HepG2 (cell line): ENCODE results near the gene DCUN1D2. TPM values are rescaled to one million over a fixed set of nuclear protein-coding genes. Genes with fewer than 3 reads are reported as not detected.

Experiments used
- FOXK2 ChIP-seq: fragments of 450-650 bp; IDR thresholded peaks from 2 replicates; pipeline ENCODE4 v1.6.1; 2016
- HNF4G ChIP-seq, 2 experiments: sonication (generic) in 1 of 2; formaldehyde crosslinking in 1 of 2; IDR thresholded peaks; 2 replicates each; pipeline versions ENCODE4 v1.4.0 to v1.6.1; 2011 to 2020; ENCODE audit warnings: borderline replicate concordance in 2 of 2, low read depth in 2 of 2, mild to moderate bottlenecking in 2 of 2, low read length in 1 of 2, missing genetic modification reagents in 1 of 2, moderate library complexity in 1 of 2
- NFIC ChIP-seq: IDR thresholded peaks from 2 replicates; pipeline ENCODE4 v1.6.1; 2012; ENCODE audit warnings: mild to moderate bottlenecking, low read length, inconsistent platforms
- POGZ ChIP-seq: sonication (generic); formaldehyde crosslinking; IDR thresholded peaks from 2 replicates; pipeline ENCODE4 v1.4.0; 2020; ENCODE audit warnings: mild to moderate bottlenecking, missing genetic modification reagents
- POLR2A ChIP-seq, 2 experiments: IDR thresholded peaks; 2 replicates each; pipeline ENCODE4 v1.6.1; 2011; ENCODE audit warnings: low read depth in 2 of 2, low read length in 2 of 2, mild to moderate bottlenecking in 1 of 2, moderate library complexity in 1 of 2; ENCODE audit not compliant: insufficient read depth in 1 of 2
- SNRNP70 ChIP-seq: fragments of 200-400 bp; formaldehyde crosslinking; IDR thresholded peaks from 2 replicates; pipeline ENCODE4 v1.6.1; 2017; ENCODE audit warnings: mild to moderate bottlenecking, low read depth, low read length, moderate library complexity
- ZBTB3 ChIP-seq: sonication (generic); formaldehyde crosslinking; IDR thresholded peaks from 2 replicates; pipeline ENCODE4 v1.4.0; 2020; ENCODE audit warnings: low read depth, mild to moderate bottlenecking, moderate library complexity, missing genetic modification reagents, borderline replicate concordance
- ZKSCAN5 ChIP-seq: sonication (generic); formaldehyde crosslinking; IDR thresholded peaks from 2 replicates; pipeline ENCODE4 v1.5.1; 2020; ENCODE audit warnings: mild to moderate bottlenecking, missing genetic modification reagents
- ZNF3 ChIP-seq: IDR thresholded peaks from 2 replicates; pipeline ENCODE4 v1.7.0; 2017; ENCODE audit warnings: inconsistent platforms
- ZNF747 ChIP-seq: sonication (generic); formaldehyde crosslinking; IDR thresholded peaks from 2 replicates; pipeline ENCODE4 v1.8.1; 2023; ENCODE audit warnings: missing genetic modification reagents, mild to moderate bottlenecking, borderline replicate concordance
- ZNF780A ChIP-seq: sonication (generic); formaldehyde crosslinking; IDR thresholded peaks from 2 replicates; pipeline ENCODE4 v1.8.0; 2022; ENCODE audit warnings: mild to moderate bottlenecking, missing genetic modification reagents, moderate library complexity
- ZNF788 ChIP-seq: sonication (generic); formaldehyde crosslinking; IDR thresholded peaks from 2 replicates; pipeline ENCODE4 v1.5.0; 2020; ENCODE audit warnings: mild to moderate bottlenecking, missing genetic modification reagents, borderline replicate concordance
- polyA plus RNA-seq, 8 experiments: library from polyadenylated mRNA; depleted of rRNA in 3 of 8; stranded (reverse) in 7 of 8; unstranded in 1 of 8; fragments of >200 nt; fragmentation: Illumina TruSeq in 4 of 8; extraction: Trizol in 4 of 8; gene quantifications; 2 replicates each; pipeline versions ENCODE4 v1.2.1 to v1.2.3, GENCODE V29; 2011 to 2016; ENCODE audit warnings: low read depth in 4 of 8, missing spikeins in 1 of 8, mixed read lengths in 1 of 8; ENCODE audit not compliant: insufficient read depth in 1 of 8
- total RNA-seq, 5 experiments: library from RNA; depleted of rRNA; stranded (reverse); fragments of >200 nt; fragmentation: Illumina TruSeq; extraction: Trizol; gene quantifications; 2 replicates each; pipeline ENCODE4 v1.2.3, GENCODE V29; 2016; ENCODE audit warnings: low read depth in 1 of 5
- TF ChIP-seq, protein P1 (sequence below): sonication (generic); formaldehyde crosslinking; IDR thresholded peaks from 2 replicates; pipeline ENCODE4 v1.8.1; 2023; ENCODE audit warnings: mild to moderate bottlenecking, moderate library complexity, missing genetic modification reagents
- TF ChIP-seq, protein P2 (sequence below): sonication (generic); formaldehyde crosslinking; IDR thresholded peaks from 2 replicates; pipeline ENCODE4 v1.4.0; 2020; ENCODE audit warnings: missing genetic modification reagents
- TF ChIP-seq, protein P3 (sequence below): sonication (generic); formaldehyde crosslinking; IDR thresholded peaks from 2 replicates; pipeline ENCODE4 v1.5.0; 2020; ENCODE audit warnings: mild to moderate bottlenecking, missing genetic modification reagents, borderline replicate concordance
- TF ChIP-seq, protein P4 (sequence below): sonication (generic); formaldehyde crosslinking; IDR thresholded peaks from 2 replicates; pipeline ENCODE4 v1.4.0; 2020; ENCODE audit warnings: missing genetic modification reagents
- TF ChIP-seq, protein P5 (sequence below): sonication (generic); formaldehyde crosslinking; IDR thresholded peaks from 2 replicates; pipeline ENCODE4 v1.9.0; 2021; ENCODE audit warnings: missing genetic modification reagents, mild to moderate bottlenecking, borderline replicate concordance
- TF ChIP-seq, protein P6 (sequence below): sonication (generic); formaldehyde crosslinking; IDR thresholded peaks from 2 replicates; pipeline ENCODE4 v1.4.0; 2020; ENCODE audit warnings: low read depth, missing genetic modification reagents

Gene DCUN1D2
- total and polyA plus RNA-seq, 2 of the 13 experiments (the other 11 are each of a cell fraction or from before 2014, with no cell fraction given) = 9.1 to 9.6 TPM

DNA sequence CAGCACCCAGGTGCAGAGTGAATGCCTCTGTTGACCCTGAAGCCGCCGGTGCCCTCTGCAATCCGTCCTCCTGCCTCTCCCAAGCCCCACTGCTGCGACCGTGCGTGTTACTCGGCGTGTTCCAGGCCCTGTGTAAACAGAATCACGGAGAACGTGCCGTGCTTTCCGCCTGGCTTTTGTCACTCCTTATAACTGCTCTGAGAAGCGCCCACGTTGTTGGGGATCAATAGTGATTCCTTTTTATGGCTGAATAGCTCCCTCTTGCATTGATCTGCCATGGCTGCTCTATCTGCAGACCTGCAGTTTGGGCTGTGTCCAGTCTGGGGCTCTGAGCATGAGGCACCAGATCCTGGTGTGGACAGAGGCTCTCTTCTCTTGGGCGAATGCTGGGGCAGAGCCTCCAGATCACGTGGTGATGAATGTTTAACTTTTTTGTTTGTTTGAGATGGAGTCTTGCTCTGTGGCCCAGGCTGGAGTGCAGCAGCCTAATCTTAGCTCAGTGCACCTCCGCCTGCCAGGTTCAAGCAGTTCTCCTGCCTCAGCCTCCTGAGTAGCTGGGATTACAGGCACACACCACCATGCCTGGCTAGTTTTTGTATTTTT is 53.0 kb downstream of the DCUN1D2 start (continued):
- peak; percentile 69 to 72 for TF ChIP-seq POLR2A (IDR thresholded peaks at IDR 0.05; ENCODE audit: insufficient read depth in 1 of 2, low read depth in 2 of 2, low read length in 2 of 2)
- TF ChIP-seq, protein P1, sequence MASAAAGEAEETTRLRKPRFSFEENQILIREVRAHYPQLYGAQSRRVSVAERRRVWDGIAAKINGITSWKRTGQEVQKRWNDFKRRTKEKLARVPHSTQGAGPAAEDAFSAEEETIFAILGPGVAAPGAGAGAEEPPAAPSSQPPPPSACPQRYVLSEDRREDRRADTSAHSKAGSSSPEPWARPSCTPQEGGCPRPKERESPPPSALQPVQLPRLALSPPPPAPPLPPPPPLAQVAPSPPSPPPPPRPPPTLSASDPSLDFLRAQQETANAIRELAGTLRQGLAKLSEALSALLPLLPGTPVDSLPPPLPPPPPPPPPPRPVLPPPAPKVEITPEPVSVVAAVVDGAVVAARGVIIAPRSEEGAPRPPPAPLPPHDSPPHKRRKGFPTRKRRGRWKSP (CRISPR knock-in tag) = no peak
- TF ChIP-seq, protein P2, sequence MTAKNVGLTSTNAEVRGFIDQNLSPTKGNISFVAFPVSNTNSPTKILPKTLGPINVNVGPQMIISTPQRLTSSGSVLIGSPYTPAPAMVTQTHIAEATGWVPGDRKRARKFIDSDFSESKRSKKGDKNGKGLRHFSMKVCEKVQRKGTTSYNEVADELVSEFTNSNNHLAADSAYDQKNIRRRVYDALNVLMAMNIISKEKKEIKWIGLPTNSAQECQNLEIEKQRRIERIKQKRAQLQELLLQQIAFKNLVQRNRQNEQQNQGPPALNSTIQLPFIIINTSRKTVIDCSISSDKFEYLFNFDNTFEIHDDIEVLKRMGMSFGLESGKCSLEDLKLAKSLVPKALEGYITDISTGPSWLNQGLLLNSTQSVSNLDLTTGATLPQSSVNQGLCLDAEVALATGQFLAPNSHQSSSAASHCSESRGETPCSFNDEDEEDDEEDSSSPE (CRISPR knock-in tag) = peak; percentile 38; the same call in 1 of the 2 replicates
- no peak for TF ChIP-seq ZBTB3 (CRISPR knock-in tag)
- no peak for TF ChIP-seq ZNF3 (CRISPR knock-in tag)
- TF ChIP-seq, protein P3, sequence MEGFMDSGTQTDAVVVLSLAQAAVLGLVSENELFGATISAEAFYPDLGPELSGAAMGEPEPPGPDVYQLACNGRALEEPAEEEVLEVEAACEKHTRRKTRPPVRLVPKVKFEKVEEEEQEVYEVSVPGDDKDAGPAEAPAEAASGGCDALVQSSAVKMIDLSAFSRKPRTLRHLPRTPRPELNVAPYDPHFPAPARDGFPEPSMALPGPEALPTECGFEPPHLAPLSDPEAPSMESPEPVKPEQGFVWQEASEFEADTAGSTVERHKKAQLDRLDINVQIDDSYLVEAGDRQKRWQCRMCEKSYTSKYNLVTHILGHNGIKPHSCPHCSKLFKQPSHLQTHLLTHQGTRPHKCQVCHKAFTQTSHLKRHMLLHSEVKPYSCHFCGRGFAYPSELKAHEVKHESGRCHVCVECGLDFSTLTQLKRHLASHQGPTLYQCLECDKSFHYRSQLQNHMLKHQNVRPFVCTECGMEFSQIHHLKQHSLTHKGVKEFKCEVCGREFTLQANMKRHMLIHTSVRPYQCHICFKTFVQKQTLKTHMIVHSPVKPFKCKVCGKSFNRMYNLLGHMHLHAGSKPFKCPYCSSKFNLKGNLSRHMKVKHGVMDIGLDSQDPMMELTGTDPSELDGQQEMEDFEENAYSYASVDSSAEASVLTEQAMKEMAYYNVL = no peak
- TF ChIP-seq SNRNP70 = no peak
- TF ChIP-seq ZKSCAN5 (CRISPR knock-in tag) = no peak
- TF ChIP-seq ZNF780A (CRISPR knock-in tag) = no peak
- TF ChIP-seq POGZ = peak; percentile 62
- peak; percentile 75; the same call in 1 of the 2 replicates for TF ChIP-seq ZNF788 (CRISPR knock-in tag)
- TF ChIP-seq, protein P4, sequence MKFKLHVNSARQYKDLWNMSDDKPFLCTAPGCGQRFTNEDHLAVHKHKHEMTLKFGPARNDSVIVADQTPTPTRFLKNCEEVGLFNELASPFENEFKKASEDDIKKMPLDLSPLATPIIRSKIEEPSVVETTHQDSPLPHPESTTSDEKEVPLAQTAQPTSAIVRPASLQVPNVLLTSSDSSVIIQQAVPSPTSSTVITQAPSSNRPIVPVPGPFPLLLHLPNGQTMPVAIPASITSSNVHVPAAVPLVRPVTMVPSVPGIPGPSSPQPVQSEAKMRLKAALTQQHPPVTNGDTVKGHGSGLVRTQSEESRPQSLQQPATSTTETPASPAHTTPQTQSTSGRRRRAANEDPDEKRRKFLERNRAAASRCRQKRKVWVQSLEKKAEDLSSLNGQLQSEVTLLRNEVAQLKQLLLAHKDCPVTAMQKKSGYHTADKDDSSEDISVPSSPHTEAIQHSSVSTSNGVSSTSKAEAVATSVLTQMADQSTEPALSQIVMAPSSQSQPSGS (CRISPR knock-in tag) = peak; percentile 38; the same call in 1 of the 2 replicates
- no peak for TF ChIP-seq HNF4G (IDR thresholded peaks at IDR 0.05; ENCODE audit: borderline replicate concordance, low read depth, low read length)
- no peak for TF ChIP-seq HNF4G (CRISPR knock-in tag; IDR thresholded peaks at IDR 0.05; ENCODE audit: borderline replicate concordance, low read depth)
- TF ChIP-seq ZNF747 (CRISPR knock-in tag) = no peak
- TF ChIP-seq, protein P5, sequence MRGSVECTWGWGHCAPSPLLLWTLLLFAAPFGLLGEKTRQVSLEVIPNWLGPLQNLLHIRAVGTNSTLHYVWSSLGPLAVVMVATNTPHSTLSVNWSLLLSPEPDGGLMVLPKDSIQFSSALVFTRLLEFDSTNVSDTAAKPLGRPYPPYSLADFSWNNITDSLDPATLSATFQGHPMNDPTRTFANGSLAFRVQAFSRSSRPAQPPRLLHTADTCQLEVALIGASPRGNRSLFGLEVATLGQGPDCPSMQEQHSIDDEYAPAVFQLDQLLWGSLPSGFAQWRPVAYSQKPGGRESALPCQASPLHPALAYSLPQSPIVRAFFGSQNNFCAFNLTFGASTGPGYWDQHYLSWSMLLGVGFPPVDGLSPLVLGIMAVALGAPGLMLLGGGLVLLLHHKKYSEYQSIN = no peak
- no peak for TF ChIP-seq NFIC
- TF ChIP-seq, protein P6, sequence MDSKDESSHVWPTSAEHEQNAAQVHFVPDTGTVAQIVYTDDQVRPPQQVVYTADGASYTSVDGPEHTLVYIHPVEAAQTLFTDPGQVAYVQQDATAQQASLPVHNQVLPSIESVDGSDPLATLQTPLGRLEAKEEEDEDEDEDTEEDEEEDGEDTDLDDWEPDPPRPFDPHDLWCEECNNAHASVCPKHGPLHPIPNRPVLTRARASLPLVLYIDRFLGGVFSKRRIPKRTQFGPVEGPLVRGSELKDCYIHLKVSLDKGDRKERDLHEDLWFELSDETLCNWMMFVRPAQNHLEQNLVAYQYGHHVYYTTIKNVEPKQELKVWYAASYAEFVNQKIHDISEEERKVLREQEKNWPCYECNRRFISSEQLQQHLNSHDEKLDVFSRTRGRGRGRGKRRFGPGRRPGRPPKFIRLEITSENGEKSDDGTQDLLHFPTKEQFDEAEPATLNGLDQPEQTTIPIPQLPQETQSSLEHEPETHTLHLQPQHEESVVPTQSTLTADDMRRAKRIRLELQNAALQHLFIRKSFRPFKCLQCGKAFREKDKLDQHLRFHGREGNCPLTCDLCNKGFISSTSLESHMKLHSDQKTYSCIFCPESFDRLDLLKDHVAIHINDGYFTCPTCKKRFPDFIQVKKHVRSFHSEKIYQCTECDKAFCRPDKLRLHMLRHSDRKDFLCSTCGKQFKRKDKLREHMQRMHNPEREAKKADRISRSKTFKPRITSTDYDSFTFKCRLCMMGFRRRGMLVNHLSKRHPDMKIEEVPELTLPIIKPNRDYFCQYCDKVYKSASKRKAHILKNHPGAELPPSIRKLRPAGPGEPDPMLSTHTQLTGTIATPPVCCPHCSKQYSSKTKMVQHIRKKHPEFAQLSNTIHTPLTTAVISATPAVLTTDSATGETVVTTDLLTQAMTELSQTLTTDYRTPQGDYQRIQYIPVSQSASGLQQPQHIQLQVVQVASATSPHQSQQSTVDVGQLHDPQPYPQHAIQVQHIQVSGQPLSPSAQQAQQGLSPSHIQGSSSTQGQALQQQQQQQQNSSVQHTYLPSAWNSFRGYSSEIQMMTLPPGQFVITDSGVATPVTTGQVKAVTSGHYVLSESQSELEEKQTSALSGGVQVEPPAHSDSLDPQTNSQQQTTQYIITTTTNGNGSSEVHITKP (CRISPR knock-in tag) = peak; percentile 26; the same call in 1 of the 2 replicates
- TF ChIP-seq FOXK2 = no peak
